ENCODE results near the gene OCIAD1. TPM values are rescaled to one million over a fixed set of nuclear protein-coding genes. Genes with fewer than 3 reads are reported as not detected.
"Not testable (repeated sequence)": the region's sequence is repeated elsewhere in the genome, so short reads cannot be mapped to it uniquely, and the experiment has no call there.

Gene OCIAD1
- polyA plus RNA-seq, 4 donors: 94.0 to 205 (median 124) TPM

DNA sequence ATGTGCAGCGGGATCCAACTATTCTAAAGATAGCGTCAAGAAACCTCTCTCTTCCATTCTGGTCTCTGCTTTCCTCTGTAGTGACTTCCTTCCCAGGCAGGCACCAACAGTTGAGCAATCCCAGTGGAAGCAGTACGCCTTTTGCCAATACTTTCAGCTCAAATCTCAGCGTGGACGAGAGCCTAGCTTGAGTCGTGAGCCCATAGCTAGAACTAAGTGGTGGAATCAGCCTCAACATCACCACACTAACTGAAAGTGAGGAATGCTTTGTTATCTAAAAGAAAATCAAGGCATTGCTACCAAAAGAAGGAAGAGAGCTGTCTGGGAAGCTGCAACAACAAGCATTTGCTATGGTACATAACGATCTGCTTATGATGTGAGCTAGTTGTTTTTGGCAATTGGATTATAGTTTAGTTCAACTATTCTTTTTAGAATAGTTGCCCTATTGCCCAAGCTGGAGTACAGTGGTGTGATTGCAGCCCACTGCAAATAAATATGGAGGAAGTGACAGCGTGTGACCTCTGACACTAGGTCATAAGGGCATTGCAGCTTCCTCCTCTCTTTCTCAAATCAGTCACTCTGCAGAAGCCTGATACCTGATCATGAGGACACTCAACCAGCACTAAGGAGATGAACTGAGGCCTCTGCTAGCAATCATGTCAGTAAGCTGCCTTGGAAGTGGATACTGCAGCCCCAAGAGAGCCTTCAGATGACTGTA lies 26.1 kb upstream of the OCIAD1 start:
- Histone ChIP-seq H3K9me3 (ENCODE audit: control insufficient read depth in 2 of 2, insufficient read depth in 1 of 2, low read depth in 1 of 2, low read length in 1 of 2) (no peaks in the 10 kb centered on the region), H3K27ac (ENCODE audit: low read depth in 1 of 3, low read length in 2 of 3) (no peak overlapping the region), H3K4me1 (ENCODE audit: control insufficient read depth in 3 of 3, insufficient read depth in 2 of 3, low read depth in 1 of 3, low read length in 2 of 3) (no peaks in the 10 kb centered on the region), H3K36me3 (ENCODE audit: control insufficient read depth in 3 of 3, insufficient read depth in 2 of 3, low read depth in 1 of 3, low read length in 3 of 3) (no peaks in the 10 kb centered on the region), H3K27me3 (ENCODE audit: control insufficient read depth in 3 of 3, insufficient read depth in 3 of 3, low read length in 3 of 3) (no peaks in the 10 kb centered on the region), H3K4me3 (ENCODE audit: low read depth in 1 of 3, low read length in 3 of 3) (no peak overlapping the region)
- DNase-seq (no peak), FAIRE-seq (no peak)
- 87 to 92% (median 89%) methylated on average over 8 of the region's 8 CpGs for WGBS, 3 donors

- H3K27ac ChIP-seq (ENCODE audit: low read depth in 1 of 3, low read length in 2 of 3): no peak overlapping the region
- no peak overlapping the region for H3K4me3 ChIP-seq (ENCODE audit: low read depth in 1 of 3, low read length in 3 of 3)
- H3K9me3 ChIP-seq (ENCODE audit: control insufficient read depth in 2 of 2, insufficient read depth in 1 of 2, low read depth in 1 of 2, low read length in 1 of 2): no peaks in the 10 kb centered on the region
- H3K27me3 ChIP-seq (ENCODE audit: control insufficient read depth in 3 of 3, insufficient read depth in 3 of 3, low read length in 3 of 3): no peaks in the 10 kb centered on the region
- DNase-seq: no peak
- H3K4me1 ChIP-seq (ENCODE audit: control insufficient read depth in 3 of 3, insufficient read depth in 2 of 3, low read depth in 1 of 3, low read length in 2 of 3): no peaks in the 10 kb centered on the region
- 78 to 81% (median 81%) methylated on average over 6 of the region's 6 CpGs for WGBS, 3 donors
- no peaks in the 10 kb centered on the region for H3K36me3 ChIP-seq (ENCODE audit: control insufficient read depth in 3 of 3, insufficient read depth in 2 of 3, low read depth in 1 of 3, low read length in 3 of 3)
- no peak for FAIRE-seq
These were observed 18.0 kb upstream of the OCIAD1 start for GRCh38 chr4:48812866-48813265.

DNA sequence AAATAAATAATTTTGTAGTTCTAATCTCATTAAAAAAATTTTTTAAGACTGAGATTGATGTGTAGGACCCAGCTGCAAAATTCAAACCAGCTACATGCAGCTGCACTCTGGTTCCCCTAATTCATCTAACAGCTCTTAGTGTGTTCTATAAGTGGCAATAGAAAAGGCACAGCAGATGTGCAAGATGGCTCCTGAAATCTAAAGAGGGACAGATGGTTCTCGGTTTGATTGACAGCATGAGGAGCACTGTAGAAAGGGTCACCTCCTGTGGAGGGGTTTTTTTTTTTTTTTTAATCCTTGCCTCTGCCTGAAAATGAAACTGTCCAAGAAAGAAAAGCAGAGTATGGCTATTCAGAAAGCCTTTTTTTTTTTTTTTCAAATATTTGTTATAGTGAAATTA lies 16.9 kb upstream of the OCIAD1 start:
- Histone ChIP-seq H3K36me3 (ENCODE audit: control insufficient read depth in 3 of 3, insufficient read depth in 2 of 3, low read depth in 1 of 3, low read length in 3 of 3) (no peaks in the 10 kb centered on the region), H3K4me1 (ENCODE audit: control insufficient read depth in 3 of 3, insufficient read depth in 2 of 3, low read depth in 1 of 3, low read length in 2 of 3) (no peaks in the 10 kb centered on the region), H3K4me3 (ENCODE audit: low read depth in 1 of 3, low read length in 3 of 3) (no peak overlapping the region), H3K27ac (ENCODE audit: low read depth in 1 of 3, low read length in 2 of 3) (no peak overlapping the region), H3K27me3 (ENCODE audit: control insufficient read depth in 3 of 3, insufficient read depth in 3 of 3, low read length in 3 of 3) (no peaks in the 10 kb centered on the region), H3K9me3 (ENCODE audit: control insufficient read depth in 2 of 2, insufficient read depth in 1 of 2, low read depth in 1 of 2, low read length in 1 of 2) (no peaks in the 10 kb centered on the region)
- DNase-seq (no peak), FAIRE-seq (no peak)
- 57 to 79% (median 69%) methylated on average over 1 of the region's 1 CpG for WGBS, 3 donors

DNA sequence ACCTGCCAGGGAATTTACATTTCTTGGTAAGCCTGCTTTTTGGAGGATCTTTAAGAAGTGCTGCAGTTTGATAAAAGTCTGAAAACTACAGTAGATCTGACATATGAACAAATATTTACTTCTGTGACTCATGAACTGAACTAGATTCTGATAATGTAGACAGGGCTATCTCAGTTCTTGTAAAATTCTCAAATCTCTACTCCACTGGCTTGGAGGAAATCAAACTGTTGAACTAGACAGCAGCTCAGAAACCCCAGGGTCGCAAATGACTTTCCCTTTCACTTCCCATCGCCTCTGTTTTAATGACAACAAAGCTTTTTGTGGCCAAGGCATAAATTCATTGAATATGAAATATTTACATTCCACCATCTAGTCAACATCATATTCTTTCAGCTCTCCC lies 15.4 kb upstream of the OCIAD1 start:
- Histone ChIP-seq H3K4me3 (ENCODE audit: low read depth in 1 of 3, low read length in 3 of 3) (no peak overlapping the region), H3K27ac (ENCODE audit: low read depth in 1 of 3, low read length in 2 of 3) (no peak overlapping the region), H3K36me3 (ENCODE audit: control insufficient read depth in 3 of 3, insufficient read depth in 2 of 3, low read depth in 1 of 3, low read length in 3 of 3) (no peaks in the 10 kb centered on the region), H3K27me3 (ENCODE audit: control insufficient read depth in 3 of 3, insufficient read depth in 3 of 3, low read length in 3 of 3) (no peaks in the 10 kb centered on the region), H3K9me3 (ENCODE audit: control insufficient read depth in 2 of 2, insufficient read depth in 1 of 2, low read depth in 1 of 2, low read length in 1 of 2) (no peaks in the 10 kb centered on the region), H3K4me1 (ENCODE audit: control insufficient read depth in 3 of 3, insufficient read depth in 2 of 3, low read depth in 1 of 3, low read length in 2 of 3) (no peaks in the 10 kb centered on the region)
- no peak for FAIRE-seq
- no peak for DNase-seq
- 3 to 16% (median 5%) methylated on average over 2 of the region's 2 CpGs for WGBS, 3 donors

GRCh38 chr4:48816297-48816696 lies 14.6 kb upstream of the OCIAD1 start:
- WGBS, 3 donors: 88 to 94% (median 93%) methylated on average over 7 of the region's 7 CpGs
- FAIRE-seq: not testable (repeated sequence)

GRCh38 chr4:48816971-48817370 lies 13.9 kb upstream of the OCIAD1 start:
- Histone ChIP-seq H3K27ac (ENCODE audit: low read depth in 1 of 3, low read length in 2 of 3) (no peak overlapping the region), H3K36me3 (ENCODE audit: control insufficient read depth in 3 of 3, insufficient read depth in 2 of 3, low read depth in 1 of 3, low read length in 3 of 3) (no peaks in the 10 kb centered on the region), H3K9me3 (ENCODE audit: control insufficient read depth in 2 of 2, insufficient read depth in 1 of 2, low read depth in 1 of 2, low read length in 1 of 2) (no peaks in the 10 kb centered on the region), H3K4me3 (ENCODE audit: low read depth in 1 of 3, low read length in 3 of 3) (no peak overlapping the region), H3K27me3 (ENCODE audit: control insufficient read depth in 3 of 3, insufficient read depth in 3 of 3, low read length in 3 of 3) (no peaks in the 10 kb centered on the region), H3K4me1 (ENCODE audit: control insufficient read depth in 3 of 3, insufficient read depth in 2 of 3, low read depth in 1 of 3, low read length in 2 of 3) (no peaks in the 10 kb centered on the region)
- FAIRE-seq: no peak
- no peak for DNase-seq
- WGBS, 3 donors: 88 to 93% (median 89%) methylated on average over 6 of the region's 6 CpGs

More at GRCh38 chr4:48816297-48816696, 14.6 kb upstream of the OCIAD1 start:
- DNase-seq; H3K4me3 ChIP-seq (ENCODE audit: low read depth in 1 of 3, low read length in 3 of 3); H3K36me3 ChIP-seq (ENCODE audit: control insufficient read depth in 3 of 3, insufficient read depth in 2 of 3, low read depth in 1 of 3, low read length in 3 of 3); H3K27ac ChIP-seq (ENCODE audit: low read depth in 1 of 3, low read length in 2 of 3); H3K9me3 ChIP-seq (ENCODE audit: control insufficient read depth in 2 of 2, insufficient read depth in 1 of 2, low read depth in 1 of 2, low read length in 1 of 2); H3K27me3 ChIP-seq (ENCODE audit: control insufficient read depth in 3 of 3, insufficient read depth in 3 of 3, low read length in 3 of 3); H3K4me1 ChIP-seq (ENCODE audit: control insufficient read depth in 3 of 3, insufficient read depth in 2 of 3, low read depth in 1 of 3, low read length in 2 of 3): not testable (repeated sequence)

DNA sequence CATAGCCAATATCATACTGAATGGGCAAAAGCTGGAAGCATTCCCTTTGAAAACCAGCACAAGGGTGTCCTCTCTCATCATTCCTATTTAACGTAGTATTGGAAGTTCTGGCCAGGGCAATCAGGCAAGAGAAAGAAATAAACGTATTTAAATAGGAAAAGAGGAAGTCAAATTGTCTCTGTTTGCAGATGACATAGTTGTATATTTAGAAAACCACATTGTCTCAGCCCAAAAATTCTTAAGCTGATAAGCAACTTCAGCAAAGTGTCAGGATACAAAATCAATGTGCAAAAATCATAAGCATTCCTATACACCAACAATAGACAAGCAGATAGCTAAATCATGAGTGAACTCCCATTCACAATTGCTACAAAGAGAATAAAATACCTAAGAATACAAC lies 9.5 kb upstream of the OCIAD1 start:
- H3K27ac ChIP-seq (ENCODE audit: low read depth in 1 of 3, low read length in 2 of 3); H3K27me3 ChIP-seq (ENCODE audit: control insufficient read depth in 3 of 3, insufficient read depth in 3 of 3, low read length in 3 of 3); H3K9me3 ChIP-seq (ENCODE audit: control insufficient read depth in 2 of 2, insufficient read depth in 1 of 2, low read depth in 1 of 2, low read length in 1 of 2); H3K36me3 ChIP-seq (ENCODE audit: control insufficient read depth in 3 of 3, insufficient read depth in 2 of 3, low read depth in 1 of 3, low read length in 3 of 3); DNase-seq; H3K4me1 ChIP-seq (ENCODE audit: control insufficient read depth in 3 of 3, insufficient read depth in 2 of 3, low read depth in 1 of 3, low read length in 2 of 3); FAIRE-seq; H3K4me3 ChIP-seq (ENCODE audit: low read depth in 1 of 3, low read length in 3 of 3): not testable (repeated sequence)
- 59 to 80% (median 74%) methylated on average over 2 of the region's 2 CpGs for WGBS, 3 donors

DNA sequence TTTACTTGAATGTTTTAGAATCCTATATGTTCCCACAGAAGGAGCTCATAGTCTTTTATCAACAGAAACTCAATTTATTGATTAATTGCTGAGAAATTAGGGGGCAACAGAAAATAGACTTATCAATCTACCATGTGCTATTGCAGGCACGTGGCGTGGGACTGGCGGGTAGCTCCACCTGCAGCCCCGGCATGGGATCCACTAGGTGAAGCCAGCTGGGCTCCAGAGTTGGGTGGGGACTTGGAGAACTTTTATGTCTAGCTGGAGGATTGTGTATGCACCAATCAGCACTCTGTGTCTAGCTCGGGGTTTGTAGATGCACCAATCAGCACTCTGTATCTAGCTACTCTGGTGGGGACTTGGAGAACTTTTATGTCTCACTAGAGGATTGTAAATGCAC lies 3.3 kb upstream of the OCIAD1 start:
- Histone ChIP-seq H3K4me3 (ENCODE audit: low read depth in 1 of 3, low read length in 3 of 3) (no peak overlapping the region), H3K4me1 (ENCODE audit: control insufficient read depth in 3 of 3, insufficient read depth in 2 of 3, low read depth in 1 of 3, low read length in 2 of 3) (peaks cover 0 to 2% (median 0%) of the 10 kb centered on the region in 3 donors), H3K27me3 (ENCODE audit: control insufficient read depth in 3 of 3, insufficient read depth in 3 of 3, low read length in 3 of 3) (no peaks in the 10 kb centered on the region), H3K27ac (ENCODE audit: low read depth in 1 of 3, low read length in 2 of 3) (no peak overlapping the region), H3K36me3 (ENCODE audit: control insufficient read depth in 3 of 3, insufficient read depth in 2 of 3, low read depth in 1 of 3, low read length in 3 of 3) (no peaks in the 10 kb centered on the region), H3K9me3 (ENCODE audit: control insufficient read depth in 2 of 2, insufficient read depth in 1 of 2, low read depth in 1 of 2, low read length in 1 of 2) (no peaks in the 10 kb centered on the region)
- no peak for DNase-seq
- 90 to 94% (median 92%) methylated on average over 5 of the region's 5 CpGs for WGBS, 3 donors
- FAIRE-seq: no peak

DNA sequence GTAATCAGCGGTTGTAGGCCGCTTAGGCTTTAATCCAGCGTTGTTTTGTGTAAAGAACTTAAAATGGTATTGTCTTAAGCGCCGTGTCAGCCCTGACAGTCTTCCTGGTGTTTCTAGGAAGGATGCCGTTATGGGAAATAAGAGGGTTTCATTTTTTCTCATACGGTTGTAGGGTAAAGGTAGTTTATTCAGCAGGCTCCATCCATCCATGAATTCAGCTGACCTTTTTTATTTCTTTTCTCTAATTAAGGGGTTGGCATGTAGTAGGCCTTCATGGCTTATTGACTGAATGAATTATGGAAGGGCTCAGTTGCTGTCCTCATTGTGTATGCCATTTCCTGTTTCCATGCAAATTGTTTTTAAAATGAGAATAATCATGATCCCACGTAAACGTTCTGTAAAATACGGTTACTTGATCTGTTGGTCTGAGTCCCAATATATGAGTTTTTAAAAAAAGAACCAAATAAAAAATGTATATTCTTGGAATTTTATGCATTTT lies 693 bp downstream of the OCIAD1 start:
- Histone ChIP-seq H3K9me3 (ENCODE audit: control insufficient read depth in 2 of 2, insufficient read depth in 1 of 2, low read depth in 1 of 2, low read length in 1 of 2) (no peaks in the 10 kb centered on the region), H3K4me3 (ENCODE audit: low read depth in 1 of 3, low read length in 3 of 3) (peak overlapping the region; percentile 81 to 100 (median 95)), H3K36me3 (ENCODE audit: control insufficient read depth in 3 of 3, insufficient read depth in 2 of 3, low read depth in 1 of 3, low read length in 3 of 3) (peaks cover 5 to 15% (median 6%) of the 10 kb centered on the region in 3 donors), H3K27ac (ENCODE audit: low read depth in 1 of 3, low read length in 2 of 3) (peak overlapping the region; percentile 93 to 99 (median 96)), H3K4me1 (ENCODE audit: control insufficient read depth in 3 of 3, insufficient read depth in 2 of 3, low read depth in 1 of 3, low read length in 2 of 3) (peaks cover 0 to 2% (median 0%) of the 10 kb centered on the region in 3 donors), H3K27me3 (ENCODE audit: control insufficient read depth in 3 of 3, insufficient read depth in 3 of 3, low read length in 3 of 3) (no peaks in the 10 kb centered on the region)
- 0 to 1% (median 0%) methylated on average over 10 of the region's 10 CpGs for WGBS, 3 donors
- FAIRE-seq: no peak
- peak in 1 of 2 donors; percentile 8 for DNase-seq
